Measurements from ENCODE around the gene TMPRSS11A.

Gene TMPRSS11A

GRCh38 chr4:67973608-67974007 is 10.3 kb upstream of the TMPRSS11A start:
- no peak for TF ChIP-seq CTCF (IDR thresholded peaks at IDR 0.05; ENCODE audit: control insufficient read depth, extremely low read depth, insufficient read depth)
- H3K4me3 ChIP-seq (ENCODE audit: low read depth, low read length), result no peak overlapping the region
- no peak for DNase-seq (ENCODE audit: low read depth)

- no peak for DNase-seq (ENCODE audit: low read depth)
- no peak for TF ChIP-seq CTCF (IDR thresholded peaks at IDR 0.05; ENCODE audit: control insufficient read depth, extremely low read depth, insufficient read depth)
- no peak overlapping the region for H3K4me3 ChIP-seq (ENCODE audit: low read depth, low read length)
These were observed 8.4 kb downstream of the TMPRSS11A start for GRCh38 chr4:67954890-67955289.

DNA sequence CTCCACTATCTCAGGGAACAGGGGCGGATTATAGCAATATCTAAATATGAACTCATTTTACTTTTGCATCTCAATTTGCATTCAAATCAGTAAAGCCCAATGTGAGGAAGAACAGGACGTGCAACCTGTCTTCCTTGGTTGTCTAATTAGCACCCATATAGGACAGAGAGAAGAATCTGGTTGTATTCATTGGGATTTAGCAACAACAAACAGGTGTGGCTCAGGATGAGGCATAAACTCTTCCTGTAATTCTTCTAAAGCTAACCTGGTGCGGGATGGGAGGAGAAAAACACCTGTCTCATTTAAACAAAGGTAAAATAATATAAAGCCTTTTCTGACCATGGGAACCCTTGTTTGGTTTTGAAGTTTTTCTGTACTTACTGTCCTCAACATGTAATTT is 22.2 kb downstream of the TMPRSS11A start:
- TF ChIP-seq CTCF (IDR thresholded peaks at IDR 0.05; ENCODE audit: control insufficient read depth, extremely low read depth, insufficient read depth), result no peak
- no peak overlapping the region for H3K4me3 ChIP-seq (ENCODE audit: low read depth, low read length)
- DNase-seq (ENCODE audit: low read depth), result no peak

DNA sequence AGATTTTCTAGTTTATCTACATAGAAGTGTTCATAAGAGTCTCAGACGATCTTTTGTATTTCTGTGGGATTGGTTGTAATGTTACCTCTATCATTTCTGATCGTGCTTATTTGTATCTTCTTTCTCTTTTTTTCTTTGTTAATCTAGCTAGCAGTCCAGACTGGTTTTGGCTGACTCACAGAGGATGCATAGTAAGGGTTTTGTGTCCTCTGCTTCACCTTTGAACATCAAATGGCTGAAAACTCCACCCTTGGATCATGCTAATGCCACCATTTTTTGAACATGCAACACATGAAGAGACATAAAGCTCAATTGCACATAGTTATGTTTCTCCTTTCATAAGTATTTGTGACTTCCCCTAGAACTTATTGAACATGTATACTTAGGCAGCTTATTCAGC is 22.8 kb downstream of the TMPRSS11A start:
- no peak for DNase-seq (ENCODE audit: low read depth)
- TF ChIP-seq CTCF (IDR thresholded peaks at IDR 0.05; ENCODE audit: control insufficient read depth, extremely low read depth, insufficient read depth), result no peak
- H3K4me3 ChIP-seq (ENCODE audit: low read depth, low read length), result no peak overlapping the region

GRCh38 chr4:67939195-67939594 is 24.1 kb downstream of the TMPRSS11A start:
- no peak for DNase-seq (ENCODE audit: low read depth)
- no peak for TF ChIP-seq CTCF (IDR thresholded peaks at IDR 0.05; ENCODE audit: control insufficient read depth, extremely low read depth, insufficient read depth)
- H3K4me3 ChIP-seq (ENCODE audit: low read depth, low read length), result no peak overlapping the region

GRCh38 chr4:67935888-67936287 is 27.4 kb downstream of the TMPRSS11A start:
- no peak for TF ChIP-seq CTCF (IDR thresholded peaks at IDR 0.05; ENCODE audit: control insufficient read depth, extremely low read depth, insufficient read depth)
- no peak for DNase-seq (ENCODE audit: low read depth)
- H3K4me3 ChIP-seq (ENCODE audit: low read depth, low read length), result no peak overlapping the region

- TF ChIP-seq CTCF (IDR thresholded peaks at IDR 0.05; ENCODE audit: control insufficient read depth, extremely low read depth, insufficient read depth), result no peak
- no peak overlapping the region for H3K4me3 ChIP-seq (ENCODE audit: low read depth, low read length)
- DNase-seq (ENCODE audit: low read depth), result no peak
These were observed 28.7 kb downstream of the TMPRSS11A start for GRCh38 chr4:67934628-67935027.
